Vein endothelial cell (primary cell): ENCODE data around the gene SNRPN. TPM values are rescaled to one million over a fixed set of nuclear protein-coding genes. Genes with fewer than 3 reads are reported as not detected.

Experiments
- small RNA-seq: library from RNA; depleted of rRNA; stranded (forward); fragments of <200 nt; gene quantifications from one replicate; pipeline ENCODE3, GENCODE V24; 2012
- total RNA-seq: library from RNA; depleted of rRNA; stranded (reverse); fragments of >200 nt; gene quantifications from 2 replicates; pipeline ENCODE4 v1.2.3, GENCODE V29; 2012

Gene SNRPN
- total RNA-seq: 86.7 and 113 TPM in 2 replicates

DNA sequence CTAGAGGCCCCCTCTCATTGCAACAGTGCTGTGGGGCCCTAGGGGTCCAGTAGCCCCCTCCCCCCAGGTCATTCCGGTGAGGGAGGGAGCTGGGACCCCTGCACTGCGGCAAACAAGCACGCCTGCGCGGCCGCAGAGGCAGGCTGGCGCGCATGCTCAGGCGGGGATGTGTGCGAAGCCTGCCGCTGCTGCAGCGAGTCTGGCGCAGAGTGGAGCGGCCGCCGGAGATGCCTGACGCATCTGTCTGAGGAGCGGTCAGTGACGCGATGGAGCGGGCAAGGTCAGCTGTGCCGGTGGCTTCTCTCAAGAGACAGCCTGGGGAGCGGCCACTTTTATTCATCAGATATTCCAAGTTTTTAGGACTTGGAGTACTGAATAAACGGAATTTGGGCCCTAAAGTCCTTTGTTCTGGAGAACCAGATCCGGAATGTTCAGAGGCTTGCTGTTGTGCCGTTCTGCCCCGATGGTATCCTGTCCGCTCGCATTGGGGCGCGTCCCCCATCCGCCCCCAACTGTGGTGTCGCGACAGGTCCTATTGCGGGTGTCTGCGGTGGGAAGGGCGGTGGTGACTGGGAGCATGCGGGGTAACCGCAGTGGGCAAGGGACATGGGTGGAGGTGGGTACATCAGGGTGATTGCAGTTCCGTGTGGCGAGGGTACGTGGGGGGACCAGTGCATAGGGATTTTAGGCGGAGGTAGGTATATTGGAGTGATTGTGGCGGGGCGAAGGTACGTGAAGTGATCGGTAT is at the start of gene SNRPN, which contains the start of gene SNURF:
TSS of gene SNRPN (plus strand) at position 205 of the 748 bp plus-strand sequence. CDS start 19,467 bp downstream, outside the sequence.
TSS of gene SNURF (plus strand) at position 205 of the 748 bp plus-strand sequence. CDS start at position 267, 62 bp downstream.

Small RNA genes within 50 kb of the gene (small RNA-seq; reads per million reads assigned to genes)
- gene AC090602.1 (not detected), gene AC124312.4 (not detected), gene AC124312.5 (not detected)

Other genes starting within 250 kb of the SNRPN start
- gene SNURF, start within 50 bp of the SNRPN start, total RNA-seq: 9.6 and 16.3 TPM in 2 replicates